ENCODE results near the gene BRI3.

GRCh38 chr7:98248156-98248555 lies 33.3 kb upstream of the BRI3 start:
- TF ChIP-seq CTCF (IDR thresholded peaks at IDR 0.05), result no peak
- no peak for TF ChIP-seq POLR2A (IDR thresholded peaks at IDR 0.05)
